Left cardiac atrium (tissue), 4 donors: Measurements from ENCODE around the gene TUBA8. TPM values are rescaled to one million over a fixed set of nuclear protein-coding genes. Genes with fewer than 3 reads are reported as not detected.
"Not testable (repeated sequence)": the region's sequence is repeated elsewhere in the genome, so short reads cannot be mapped to it uniquely, and the experiment has no call there.

ENCODE experiments used
- ATAC-seq, 2 donors: fragments of 200-7000 bp; cut with Tn5 transposase; one replicate each; pipeline ENCODE4 v1.9.1; 2020; ENCODE audit warnings: mild to moderate bottlenecking in 2 of 2, moderate library complexity in 2 of 2
- DNase-seq: peaks from one replicate; pipeline ENCODE4 v3.0.0-alpha.2; 2020
- intact Hi-C, 2 donors: fragments of 100-400 bp; cut with DNase I; formaldehyde crosslinking; loops; one replicate each; pipeline versions ENCODE4 v1.14.1 to v1.15.1; 2022 to 2023
- long read RNA-seq: library from polyadenylated mRNA; unstranded; transcript quantifications from one replicate; pipeline ENCODE4 v2.0.0, GENCODE V29; 2021
- total RNA-seq, 2 donors: library from RNA; stranded (reverse); fragmentation: NEBNext Ultra II Directional; extraction: Animal tissue kit (Norgen Biotek cat#: 25700); gene quantifications; one replicate each; pipeline ENCODE4 v1.2.1, GENCODE V29; 2021
- donor health status: DM: no; HTN: yes; CAD: no.
- donor health status: DM: no; HTN: yes; CAD: no; lungs with severe emphysema.
- donor health status: DM: yes; HTN: yes; CAD: no.
- donor health status: Dilated cardiomyopathy.

Gene TUBA8
- total RNA-seq: 100 to 1,000 TPM in 1 of 2 donors, 10 to 100 TPM in 1; 98.8 to 200 TPM
- long read RNA-seq, transcript TUBA8-202 (5 exons, 2,018 nt): major isoform, 158 of 181 reads
- long read RNA-seq, partial matches to known transcripts: 10 of 181 reads
- long read RNA-seq, other reads (novel, unspliced or antisense): 8 of 181 reads

GRCh38 chr22:18110194-18110953, at the start of gene TUBA8:
TSS of gene TUBA8 (plus strand) at chr22:18110809. CDS start at chr22:18110866, 57 bp downstream.
- DNase-seq: peak; percentile 68
- ATAC-seq: peak; percentile 71 to 78
- intact Hi-C loops: no loop called here

GRCh38 chr22:18062421-18062820, 48.2 kb upstream of the TUBA8 start:
- ATAC-seq (no peak), DNase-seq (no peak)
- intact Hi-C loops: no loop called here

DNA sequence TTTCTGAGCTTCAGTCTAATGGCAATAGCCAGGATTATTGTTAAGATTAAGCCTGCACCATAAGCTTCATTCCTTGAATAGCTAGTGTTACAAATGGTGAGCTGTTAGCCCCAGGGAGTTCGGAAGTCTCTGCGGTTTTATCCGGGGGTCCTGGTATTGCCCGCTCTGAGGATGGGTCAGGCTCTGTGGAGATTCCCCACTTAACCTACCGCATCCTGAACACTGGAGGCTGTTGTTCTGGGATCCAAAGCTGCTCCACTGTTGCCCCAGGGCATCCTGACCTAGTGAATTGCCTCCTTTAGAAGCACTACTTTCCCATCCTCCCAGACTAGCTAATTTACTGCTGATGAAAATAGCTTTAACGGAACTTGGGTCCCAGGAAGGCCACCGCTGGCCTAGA, 47.3 kb upstream of the TUBA8 start:
- ATAC-seq: no peak
- intact Hi-C loops: no loop called here
- no peak for DNase-seq

DNA sequence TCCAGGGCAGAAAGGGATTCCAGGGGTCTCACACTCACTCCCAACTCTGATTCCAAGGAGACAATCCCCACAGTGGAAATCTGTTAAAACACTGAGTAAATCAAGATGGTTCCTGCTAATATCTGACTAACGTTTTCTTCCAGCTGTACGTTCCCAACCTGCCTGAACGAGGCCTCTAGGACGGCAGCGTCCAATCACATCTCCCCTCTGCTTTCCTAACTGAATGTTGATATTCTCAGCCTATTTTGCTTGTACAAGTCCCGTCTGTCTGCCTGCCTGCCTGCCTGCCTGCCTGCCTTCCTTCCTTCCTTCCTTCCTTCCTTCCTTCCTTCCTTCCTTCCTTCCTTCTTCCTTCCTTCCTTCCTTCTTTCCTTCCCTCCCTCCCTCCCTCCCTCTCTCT, 46.9 kb upstream of the TUBA8 start:
- DNase-seq, intact Hi-C loops, ATAC-seq: not testable (repeated sequence)

DNA sequence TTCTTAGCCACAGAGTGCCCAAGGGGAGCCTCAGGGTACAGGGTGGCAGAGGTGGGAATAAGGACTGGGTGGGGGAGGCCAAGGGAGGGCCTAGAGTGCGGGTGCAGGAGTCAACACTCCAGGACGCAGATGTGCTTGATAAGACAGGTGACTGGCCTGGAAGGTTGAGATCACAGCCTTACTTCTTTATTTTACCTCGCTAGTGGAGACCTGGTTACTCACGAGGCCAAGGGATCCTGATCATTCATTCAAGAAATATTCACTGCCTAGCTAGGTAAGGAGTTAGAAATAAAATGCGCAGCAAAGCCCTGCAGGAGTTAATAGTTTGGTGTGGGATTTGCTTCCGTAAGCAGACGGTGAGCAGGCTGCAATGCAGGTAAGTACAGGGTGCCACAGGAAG, 46.0 kb upstream of the TUBA8 start:
- DNase-seq: no peak
- intact Hi-C loops: loop anchor here in 1 of 2 donors (5.0 kb wide), 1 partner anchor 32 kb away; no protein-coding TSS in a partner anchor
- ATAC-seq: no peak

DNA sequence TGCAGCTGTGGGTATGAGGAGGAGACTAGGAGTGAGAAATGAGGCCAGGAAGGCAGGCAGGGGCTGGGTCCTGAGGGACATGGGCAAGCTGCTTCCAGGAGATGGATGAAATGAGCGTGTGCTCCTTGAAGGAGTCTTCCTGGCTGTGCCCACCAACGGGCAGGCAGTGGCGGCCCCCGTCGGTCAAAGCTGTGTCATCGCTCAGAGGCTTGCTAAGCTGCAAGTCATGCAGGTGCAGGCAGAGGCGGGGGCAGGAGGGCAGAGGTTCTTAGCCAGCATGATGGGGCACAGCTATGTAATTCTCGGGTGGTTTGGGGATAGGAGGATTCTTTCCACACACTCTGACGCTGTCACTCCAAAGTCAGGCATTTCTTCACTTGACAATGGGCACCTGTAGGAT, 45.4 kb upstream of the TUBA8 start:
- ATAC-seq: no peak
- no peak for DNase-seq
- intact Hi-C loops: loop anchor here in 1 of 2 donors (5.0 kb wide), 1 partner anchor 33 kb away; no protein-coding TSS in a partner anchor

GRCh38 chr22:18066181-18066859, 44.3 kb upstream of the TUBA8 start:
- ATAC-seq (no peak), DNase-seq (no peak)
- intact Hi-C loops: loop anchor here in 1 of 2 donors (5.0 kb wide), 1 partner anchor 34 kb away; no protein-coding TSS in a partner anchor

DNA sequence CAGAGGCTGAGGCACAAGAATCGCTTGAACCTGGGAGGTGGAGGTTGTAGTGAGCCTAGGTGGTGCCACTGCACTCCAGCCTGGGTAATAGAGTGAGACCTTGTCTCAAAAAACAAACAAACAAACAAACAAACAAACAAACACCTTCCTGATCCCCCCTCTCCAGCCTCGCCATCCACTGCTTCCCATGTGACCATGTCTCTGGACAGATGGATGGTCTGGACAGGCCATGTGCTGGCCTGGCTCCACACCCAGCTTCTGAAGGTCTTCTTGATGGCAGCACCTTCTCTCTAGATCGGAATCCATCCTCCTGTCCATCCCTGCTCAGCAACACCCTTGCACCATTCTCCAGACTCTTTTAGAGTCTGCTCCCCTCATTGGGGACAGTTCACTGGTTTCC, 43.5 kb upstream of the TUBA8 start:
- DNase-seq (no peak), ATAC-seq (no peak)
- intact Hi-C loops: loop anchor here in 1 of 2 donors (5.0 kb wide), 1 partner anchor 35 kb away; no protein-coding TSS in a partner anchor

DNA sequence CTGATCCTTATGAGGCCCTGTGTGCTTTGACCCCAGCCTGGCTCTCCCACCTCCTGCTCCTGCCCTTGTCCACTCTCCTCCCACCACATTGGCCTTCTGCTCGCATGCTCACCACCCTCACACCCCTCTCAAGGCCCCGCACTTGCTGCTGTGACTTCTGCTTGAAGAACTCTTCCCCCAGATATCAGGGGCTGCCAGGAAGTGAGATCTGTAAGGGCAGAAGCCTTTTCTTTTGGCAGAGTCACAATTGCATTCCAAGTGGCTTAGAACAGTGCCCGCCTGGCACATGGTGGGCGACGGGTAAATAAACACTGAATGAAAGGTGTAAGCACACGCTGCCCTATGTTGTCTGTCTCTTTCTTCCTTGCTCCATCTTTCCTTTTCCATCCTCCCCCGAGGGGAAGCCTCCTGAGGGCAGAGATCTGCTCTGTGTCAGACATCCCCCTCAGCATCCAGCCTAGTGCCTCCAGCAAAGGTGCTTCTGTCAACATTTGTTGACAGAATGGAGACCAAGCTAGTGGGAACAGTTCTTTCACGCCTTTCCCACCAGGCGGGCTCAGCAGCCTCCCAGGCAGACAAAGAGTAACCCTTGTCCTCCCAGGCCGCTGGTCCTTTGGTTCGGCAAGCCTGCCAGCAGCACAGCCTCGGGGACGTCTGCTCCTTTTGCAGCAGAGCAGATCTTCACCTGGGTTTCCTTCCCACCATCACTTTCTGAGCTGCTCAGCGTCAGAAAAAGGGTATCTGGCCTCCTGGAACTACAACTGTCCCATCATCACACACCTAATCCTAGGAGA, 42.9 kb upstream of the TUBA8 start:
- ATAC-seq (peak; percentile 36 to 43), DNase-seq (no peak)
- intact Hi-C loops: loop anchor here in 1 of 2 donors (5.0 kb wide), 1 partner anchor 35 kb away; no protein-coding TSS in a partner anchor

DNA sequence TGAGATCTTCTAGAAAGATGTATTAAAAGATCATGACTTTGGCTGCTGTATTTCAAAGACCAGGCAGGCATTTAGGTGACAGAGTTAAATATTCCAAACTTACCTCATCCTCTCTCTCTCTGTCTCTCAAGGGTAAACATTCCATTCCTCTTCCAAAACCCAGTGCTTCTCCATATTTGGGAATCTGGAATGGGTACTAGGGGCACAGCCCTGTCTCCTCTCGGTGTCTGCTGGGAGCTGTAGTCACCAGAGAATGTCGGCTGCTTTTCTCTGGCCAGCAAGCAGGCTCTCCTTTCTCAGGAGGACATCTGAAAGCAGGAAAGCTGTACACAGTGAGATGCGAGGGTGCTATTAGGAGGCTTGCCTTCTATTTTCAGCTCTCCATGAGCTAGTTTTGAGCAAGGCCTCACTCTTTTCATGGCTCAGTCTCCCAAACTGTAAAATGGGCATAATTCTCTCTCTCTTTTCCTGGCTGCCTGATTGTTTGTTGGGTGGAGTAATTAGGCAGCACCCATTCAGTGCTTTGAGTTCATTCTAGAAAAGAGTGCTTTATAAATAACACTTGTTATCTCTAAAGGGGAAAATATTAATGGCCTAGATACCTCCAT, 42.1 kb upstream of the TUBA8 start:
- intact Hi-C loops: loop anchor here in 1 of 2 donors (5.0 kb wide), 1 partner anchor 36 kb away; no protein-coding TSS in a partner anchor
- DNase-seq (no peak), ATAC-seq (peak; percentile 88 to 94)

- no peak for ATAC-seq
- intact Hi-C loops: loop anchor here in 1 of 2 donors (5.0 kb wide), 1 partner anchor 37 kb away; no protein-coding TSS in a partner anchor
Observed at GRCh38 chr22:18069041-18069440, 41.6 kb upstream of the TUBA8 start.

GRCh38 chr22:18070041-18070440, 40.6 kb upstream of the TUBA8 start:
- DNase-seq: no peak
- intact Hi-C loops: loop anchor here in 1 of 2 donors (5.0 kb wide), 1 partner anchor 178 kb away; no protein-coding TSS in a partner anchor
- ATAC-seq: no peak

More at GRCh38 chr22:18069041-18069440, 41.6 kb upstream of the TUBA8 start:
- no peak for DNase-seq

DNA sequence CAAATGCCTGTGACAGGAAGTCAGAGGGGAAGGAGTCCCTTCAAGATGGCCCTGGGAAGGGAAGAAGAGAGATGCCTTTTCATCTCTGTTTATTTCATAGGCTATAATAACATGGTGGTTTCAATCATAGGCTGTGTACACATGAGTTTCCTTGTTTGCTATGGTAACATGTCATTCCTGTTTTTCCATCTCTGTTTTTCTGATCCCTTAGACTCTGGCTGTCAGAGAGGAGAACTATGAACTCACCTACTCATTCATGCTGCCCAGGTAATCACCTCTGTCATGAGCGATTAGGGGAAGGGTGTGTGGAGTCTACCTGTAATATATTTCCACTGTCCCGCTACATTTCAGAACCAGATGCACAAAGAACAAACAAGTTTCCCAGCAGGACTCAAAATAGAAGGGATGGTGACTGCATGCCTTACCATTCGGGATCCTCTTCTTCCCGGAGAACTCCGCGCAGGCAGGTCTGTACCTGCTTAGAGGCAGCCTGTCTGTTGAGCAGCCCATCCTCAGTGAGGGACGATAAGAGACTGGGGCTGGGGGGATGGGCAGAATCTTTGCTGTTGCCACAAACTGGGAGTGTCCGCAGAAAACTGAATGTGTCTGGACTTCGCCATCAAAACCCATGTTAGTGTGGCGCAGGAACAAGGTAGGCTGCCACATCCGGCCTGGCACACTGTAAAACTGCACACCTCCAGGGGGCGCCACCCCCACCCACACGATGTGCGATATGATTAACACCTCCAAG, 39.9 kb upstream of the TUBA8 start:
- no peak for ATAC-seq
- no peak for DNase-seq
- intact Hi-C loops: loop anchor here in 1 of 2 donors (5.0 kb wide), 1 partner anchor 178 kb away; no protein-coding TSS in a partner anchor

DNA sequence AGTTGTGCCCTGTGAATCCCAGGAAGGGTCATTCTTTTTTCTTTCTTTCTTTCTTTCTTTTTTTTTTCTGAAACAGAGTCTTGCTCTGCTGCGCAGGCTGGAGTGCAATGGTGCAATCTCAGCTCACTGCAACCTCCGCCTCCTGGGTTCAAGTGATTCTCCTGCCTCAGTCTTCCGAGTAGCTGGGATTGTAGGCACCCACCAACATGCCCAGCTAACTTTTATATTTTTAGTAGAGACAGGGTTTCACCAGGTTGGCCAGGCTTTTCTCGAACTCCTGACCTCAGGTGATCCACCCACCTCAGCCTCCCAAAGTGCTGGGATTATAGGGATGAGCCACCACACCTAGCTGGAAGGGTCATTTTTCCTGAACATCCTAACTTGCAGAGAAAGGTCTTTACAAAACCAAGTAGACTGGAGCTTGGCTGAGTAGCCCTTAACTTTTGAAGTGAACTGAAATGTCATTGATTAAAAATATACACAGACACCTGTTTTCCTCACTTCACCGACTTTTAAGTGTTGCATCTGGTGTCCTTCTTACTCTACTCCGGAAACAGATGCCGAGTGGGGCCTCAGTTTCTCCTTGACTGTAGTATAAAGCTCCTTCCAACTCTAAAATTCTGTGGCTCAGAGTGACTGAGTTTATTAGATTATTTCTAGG, 39.2 kb upstream of the TUBA8 start:
- not testable (repeated sequence) for ATAC-seq, DNase-seq
- intact Hi-C loops: loop anchor here in 1 of 2 donors (5.0 kb wide), 1 partner anchor 179 kb away; no protein-coding TSS in a partner anchor

DNA sequence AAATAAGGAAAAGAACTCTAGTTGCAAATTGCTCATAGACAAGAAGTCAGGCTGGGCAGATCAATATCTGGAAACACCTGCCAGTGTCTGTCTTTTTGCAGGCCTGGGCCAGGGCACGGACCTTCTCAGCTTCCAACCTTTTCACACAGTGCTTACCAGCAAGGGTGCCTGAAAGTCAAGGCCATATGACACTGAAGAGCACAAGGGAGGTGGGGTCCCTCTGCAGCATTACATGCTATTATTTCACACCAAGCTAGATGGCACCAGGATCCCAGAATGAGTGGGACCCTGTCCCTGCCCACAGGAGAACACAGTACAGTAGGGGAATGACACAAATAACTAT, 38.7 kb upstream of the TUBA8 start:
- DNase-seq (no peak), ATAC-seq (no peak)
- intact Hi-C loops: loop anchor here in 1 of 2 donors (5.0 kb wide), 1 partner anchor 180 kb away; no protein-coding TSS in a partner anchor

GRCh38 chr22:18073467-18073866, 37.1 kb upstream of the TUBA8 start:
- DNase-seq: no peak
- no peak for ATAC-seq
- intact Hi-C loops: loop anchor here in 1 of 2 donors (5.0 kb wide), 1 partner anchor 181 kb away; no protein-coding TSS in a partner anchor

GRCh38 chr22:18073927-18074326, 36.7 kb upstream of the TUBA8 start:
- ATAC-seq, DNase-seq: not testable (repeated sequence)
- intact Hi-C loops: loop anchor here in 1 of 2 donors (5.0 kb wide), 1 partner anchor 182 kb away; no protein-coding TSS in a partner anchor
